Breast epithelium (tissue), 3 donors: ENCODE measurements around the gene ANKRA2.

Source experiments
- POLR2A ChIP-seq: fragments of 450-650 bp; IDR thresholded peaks from one replicate; pipeline ENCODE4 v1.6.1; 2016; ENCODE audit warnings: antibody characterized with exemption, mild to moderate bottlenecking, moderate library complexity
- POLR2AphosphoS5 ChIP-seq, 3 donors: sonication (generic); formaldehyde crosslinking; IDR thresholded peaks; one replicate each; pipeline ENCODE4 v1.6.1; 2017; ENCODE audit warnings: antibody characterized with exemption in 3 of 3
- TF ChIP-seq, protein P1 (sequence below), 3 donors: fragments of 450-650 bp; IDR thresholded peaks; one replicate each; pipeline ENCODE4 v1.5.1; 2016 to 2017; ENCODE audit warnings: antibody characterized with exemption in 3 of 3, mild to moderate bottlenecking in 3 of 3, moderate library complexity in 3 of 3

- TF ChIP-seq, protein P1, sequence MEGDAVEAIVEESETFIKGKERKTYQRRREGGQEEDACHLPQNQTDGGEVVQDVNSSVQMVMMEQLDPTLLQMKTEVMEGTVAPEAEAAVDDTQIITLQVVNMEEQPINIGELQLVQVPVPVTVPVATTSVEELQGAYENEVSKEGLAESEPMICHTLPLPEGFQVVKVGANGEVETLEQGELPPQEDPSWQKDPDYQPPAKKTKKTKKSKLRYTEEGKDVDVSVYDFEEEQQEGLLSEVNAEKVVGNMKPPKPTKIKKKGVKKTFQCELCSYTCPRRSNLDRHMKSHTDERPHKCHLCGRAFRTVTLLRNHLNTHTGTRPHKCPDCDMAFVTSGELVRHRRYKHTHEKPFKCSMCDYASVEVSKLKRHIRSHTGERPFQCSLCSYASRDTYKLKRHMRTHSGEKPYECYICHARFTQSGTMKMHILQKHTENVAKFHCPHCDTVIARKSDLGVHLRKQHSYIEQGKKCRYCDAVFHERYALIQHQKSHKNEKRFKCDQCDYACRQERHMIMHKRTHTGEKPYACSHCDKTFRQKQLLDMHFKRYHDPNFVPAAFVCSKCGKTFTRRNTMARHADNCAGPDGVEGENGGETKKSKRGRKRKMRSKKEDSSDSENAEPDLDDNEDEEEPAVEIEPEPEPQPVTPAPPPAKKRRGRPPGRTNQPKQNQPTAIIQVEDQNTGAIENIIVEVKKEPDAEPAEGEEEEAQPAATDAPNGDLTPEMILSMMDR (IDR thresholded peaks at IDR 0.05) = no peak
- TF ChIP-seq POLR2A (no peak), POLR2AphosphoS5 (IDR thresholded peaks at IDR 0.05) (no peak)
Observed at GRCh38 chr5:73558950-73559349, 6.5 kb downstream of the ANKRA2 start.
